GM23338 (cell line): ENCODE measurements around the gene VEGFD. TPM values are rescaled to one million over a fixed set of nuclear protein-coding genes. Genes with fewer than 3 reads are reported as not detected.

ENCODE experiments used
- ATAC-seq: fragments of 200-7000 bp; cut with Tn5 transposase; 3 replicates; pipeline ENCODE4 v1.9.1; 2020
- DNase-seq: peaks from one replicate; pipeline ENCODE4 v3.0.0-alpha.2; 2015; ENCODE audit warnings: low spot score
- H2AFZ ChIP-seq: fragments of 200-600 bp; sonication (generic); 2 replicates; pipeline ENCODE4 v1.8.0; 2016; ENCODE audit warnings: antibody characterized with exemption, mild to moderate bottlenecking, moderate library complexity
- H3F3A ChIP-seq: fragments of 200-600 bp; sonication (generic); replicated peaks from 2 replicates; pipeline ENCODE4 v1.8.0; 2017; ENCODE audit warnings: antibody characterized with exemption, mixed run types, low read depth
- H3K27ac ChIP-seq: fragments of 200-600 bp; sonication (generic); 2 replicates; pipeline ENCODE4 v1.6.1; 2016; ENCODE audit warnings: low read depth
- H3K27me3 ChIP-seq: fragments of 200-600 bp; sonication (generic); 2 replicates; pipeline ENCODE4 v1.8.0; 2016; ENCODE audit warnings: mild to moderate bottlenecking, mixed run types, moderate library complexity; ENCODE audit not compliant: insufficient read depth
- H3K36me3 ChIP-seq: fragments of 200-600 bp; sonication (generic); 2 replicates; pipeline ENCODE4 v1.8.0; 2016; ENCODE audit warnings: mild to moderate bottlenecking; ENCODE audit not compliant: insufficient read depth
- H3K4me1 ChIP-seq: fragments of 200-600 bp; sonication (generic); 2 replicates; pipeline ENCODE4 v1.8.0; 2016; ENCODE audit warnings: mild to moderate bottlenecking, moderate library complexity; ENCODE audit not compliant: insufficient read depth
- H3K4me2 ChIP-seq: fragments of 200-600 bp; sonication (generic); 2 replicates; pipeline ENCODE4 v1.7.1; 2017; ENCODE audit warnings: mixed run types
- H3K4me3 ChIP-seq: fragments of 200-600 bp; sonication (generic); 2 replicates; pipeline ENCODE4 v1.6.1; 2016; ENCODE audit warnings: mixed run types
- H3K79me2 ChIP-seq: fragments of 200-600 bp; sonication (generic); replicated peaks from 2 replicates; pipeline ENCODE4 v1.8.0; 2017; ENCODE audit warnings: mild to moderate bottlenecking; ENCODE audit not compliant: insufficient read depth
- H3K9me2 ChIP-seq: fragments of 200-600 bp; sonication (generic); 2 replicates; pipeline ENCODE4 v1.8.0; 2017; ENCODE audit not compliant: insufficient read depth
- H4K20me1 ChIP-seq: fragments of 200-600 bp; sonication (generic); replicated peaks from 2 replicates; pipeline ENCODE4 v1.8.0; 2017; ENCODE audit warnings: mild to moderate bottlenecking; ENCODE audit not compliant: insufficient read depth
- H3K27ac Mint-ChIP-seq: 2 replicates; pipeline ENCODE4 v1.8.0; 2020; ENCODE audit warnings: inconsistent platforms, mild to moderate bottlenecking, moderate library complexity, mixed read lengths
- H3K27me3 Mint-ChIP-seq: 3 replicates; pipeline ENCODE4 v1.8.0; 2022; ENCODE audit warnings: low read depth, mild to moderate bottlenecking, moderate library complexity, mixed read lengths, inconsistent platforms; ENCODE audit not compliant: insufficient read depth, poor library complexity
- H3K36me3 Mint-ChIP-seq: 3 replicates; pipeline ENCODE4 v1.8.0; 2021; ENCODE audit warnings: low read depth, mild to moderate bottlenecking, inconsistent platforms, moderate library complexity, mixed read lengths
- H3K4me1 Mint-ChIP-seq: 3 replicates; pipeline ENCODE4 v1.8.0; 2020; ENCODE audit warnings: mild to moderate bottlenecking, inconsistent platforms, mixed read lengths
- H3K4me3 Mint-ChIP-seq: 3 replicates; pipeline ENCODE4 v1.8.0; 2021; ENCODE audit warnings: moderate library complexity, mild to moderate bottlenecking, inconsistent platforms, mixed read lengths
- H3K9me3 Mint-ChIP-seq: 3 replicates; pipeline ENCODE4 v1.8.0; 2020; ENCODE audit warnings: moderate library complexity, mild to moderate bottlenecking, inconsistent platforms, mixed read lengths
- CREB1 ChIP-seq: fragments of 250-450 bp; sonication (Bioruptor Pico); IDR thresholded peaks from 2 replicates; pipeline ENCODE4 v1.5.0; 2020; ENCODE audit warnings: low read depth, mild to moderate bottlenecking, moderate library complexity
- EZH2 ChIP-seq: fragments of 200-600 bp; sonication (generic); IDR thresholded peaks from one replicate; pipeline ENCODE4 v1.8.0; 2017; ENCODE audit warnings: antibody characterized with exemption, mild to moderate bottlenecking, low read depth; ENCODE audit not compliant: unreplicated experiment
- EZH2phosphoT487 ChIP-seq: fragments of 200-600 bp; sonication (generic); IDR thresholded peaks from one replicate; pipeline ENCODE4 v1.8.1; 2018; ENCODE audit warnings: antibody characterized with exemption; ENCODE audit not compliant: unreplicated experiment
- JUNB ChIP-seq: IDR thresholded peaks from one replicate; pipeline ENCODE4 v1.6.1; 2016; ENCODE audit warnings: antibody characterized with exemption; ENCODE audit not compliant: unreplicated experiment
- NANOG ChIP-seq: IDR thresholded peaks from 2 replicates; pipeline ENCODE4 v1.6.1; 2016; ENCODE audit warnings: antibody characterized with exemption, borderline replicate concordance
- POLR2AphosphoS5 ChIP-seq: IDR thresholded peaks from 2 replicates; pipeline ENCODE4 v1.6.1; 2016; ENCODE audit warnings: antibody characterized with exemption, low read depth
- STAT1 ChIP-seq: IDR thresholded peaks from one replicate; pipeline ENCODE4 v1.6.1; 2016; ENCODE audit warnings: antibody characterized with exemption; ENCODE audit not compliant: unreplicated experiment
- ZNF114 ChIP-seq: fragments of 250-450 bp; sonication (Bioruptor Pico); IDR thresholded peaks from 2 replicates; pipeline ENCODE4 v1.5.0; 2020; ENCODE audit warnings: mild to moderate bottlenecking, moderate library complexity
- ZNF331 ChIP-seq: fragments of 250-450 bp; sonication (Bioruptor Pico); IDR thresholded peaks from 2 replicates; pipeline ENCODE4 v1.5.0; 2020; ENCODE audit warnings: low read depth, mild to moderate bottlenecking, moderate library complexity
- polyA plus RNA-seq: library from polyadenylated mRNA; unstranded; fragments of >200 nt; fragmentation: Nextera tagmentation; extraction: Ambion mirVana; gene quantifications from 2 replicates; pipeline ENCODE4 v1.2.1, GENCODE V29; 2016
- total RNA-seq: library from RNA; depleted of rRNA; stranded (reverse); fragments of >200 nt; shearing (Covaris generic); gene quantifications from 2 replicates; pipeline ENCODE4 v1.2.3, GENCODE V29; 2014
- TF ChIP-seq, protein P1 (sequence below): IDR thresholded peaks from 2 replicates; pipeline ENCODE4 v1.6.1; 2016; ENCODE audit warnings: antibody characterized with exemption
- TF ChIP-seq, protein P2 (sequence below), 2 experiments: fragments of 200-600 bp in 1 of 2; sonication (generic) in 1 of 2; conservative IDR thresholded peaks; 2 replicates each; pipeline versions ENCODE4 v1.5.1 to v1.6.1; 2016 to 2017; ENCODE audit warnings: antibody characterized with exemption in 2 of 2, low read depth in 2 of 2, mild to moderate bottlenecking in 2 of 2, moderate library complexity in 1 of 2
- TF ChIP-seq, protein P3 (sequence below): fragments of 250-450 bp; sonication (Bioruptor Pico); IDR thresholded peaks from 2 replicates; pipeline ENCODE4 v1.5.0; 2020; ENCODE audit warnings: mild to moderate bottlenecking, moderate library complexity
- TF ChIP-seq, protein P4 (sequence below): IDR thresholded peaks from one replicate; pipeline ENCODE4 v1.6.1; 2018; ENCODE audit warnings: antibody characterized with exemption; ENCODE audit not compliant: unreplicated experiment

The VEGFD gene
- total and polyA plus RNA-seq, 2 experiments from 2014 or later, result 0.13 TPM; not detected in 1

DNA sequence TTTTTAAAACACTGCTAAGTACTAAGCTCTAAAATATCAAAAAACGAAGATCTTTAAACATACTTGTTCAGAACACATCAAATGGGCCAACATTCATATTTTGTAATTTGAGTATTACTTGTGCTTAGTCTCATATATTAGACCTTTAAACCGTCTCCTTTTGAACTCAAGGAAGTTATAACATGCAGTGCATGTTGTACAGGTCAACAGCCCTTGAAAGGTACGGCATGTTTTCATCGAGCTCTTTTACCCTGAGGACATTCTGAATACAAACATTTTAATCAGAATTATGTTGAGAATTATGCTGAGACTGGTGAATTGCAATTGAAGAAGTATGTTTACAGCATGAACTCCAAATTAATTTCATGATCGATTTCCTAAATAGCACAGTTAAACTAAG lies 61.7 kb downstream of the VEGFD start:
- Histone ChIP-seq H3K27ac (no peak overlapping the region), H3K36me3 (no peaks in the 10 kb centered on the region), H3K79me2 (no peaks in the 10 kb centered on the region), H3K27me3 (no peaks in the 10 kb centered on the region), H3K4me1 (no peaks in the 10 kb centered on the region), H3K4me2 (no peak overlapping the region), H4K20me1 (no peaks in the 10 kb centered on the region), H3K4me3 (no peak overlapping the region), H3F3A (no peaks in the 10 kb centered on the region), H2AFZ (no peak overlapping the region), H3K9me2 (no peaks in the 10 kb centered on the region)
- ATAC-seq (no peak), DNase-seq (no peak)
- Mint-ChIP-seq H3K9me3 (no peaks in the 10 kb centered on the region), H3K36me3 (peaks cover 16% of the 10 kb centered on the region; the same call in 2 of the 3 replicates), H3K4me1 (no peaks in the 10 kb centered on the region), H3K27ac (no peak overlapping the region), H3K4me3 (no peak overlapping the region), H3K27me3 (no peaks in the 10 kb centered on the region)
- TF ChIP-seq STAT1 (no peak), JUNB (no peak), EZH2 (no peak), ZNF114 (CRISPR knock-in tag) (no peak), EZH2phosphoT487 (no peak), NANOG (no peak), CREB1 (CRISPR knock-in tag) (no peak), ZNF331 (CRISPR knock-in tag) (no peak), POLR2AphosphoS5 (no peak)
- TF ChIP-seq, protein P1, sequence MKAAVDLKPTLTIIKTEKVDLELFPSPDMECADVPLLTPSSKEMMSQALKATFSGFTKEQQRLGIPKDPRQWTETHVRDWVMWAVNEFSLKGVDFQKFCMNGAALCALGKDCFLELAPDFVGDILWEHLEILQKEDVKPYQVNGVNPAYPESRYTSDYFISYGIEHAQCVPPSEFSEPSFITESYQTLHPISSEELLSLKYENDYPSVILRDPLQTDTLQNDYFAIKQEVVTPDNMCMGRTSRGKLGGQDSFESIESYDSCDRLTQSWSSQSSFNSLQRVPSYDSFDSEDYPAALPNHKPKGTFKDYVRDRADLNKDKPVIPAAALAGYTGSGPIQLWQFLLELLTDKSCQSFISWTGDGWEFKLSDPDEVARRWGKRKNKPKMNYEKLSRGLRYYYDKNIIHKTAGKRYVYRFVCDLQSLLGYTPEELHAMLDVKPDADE, result no peak
- TF ChIP-seq, protein P2, sequence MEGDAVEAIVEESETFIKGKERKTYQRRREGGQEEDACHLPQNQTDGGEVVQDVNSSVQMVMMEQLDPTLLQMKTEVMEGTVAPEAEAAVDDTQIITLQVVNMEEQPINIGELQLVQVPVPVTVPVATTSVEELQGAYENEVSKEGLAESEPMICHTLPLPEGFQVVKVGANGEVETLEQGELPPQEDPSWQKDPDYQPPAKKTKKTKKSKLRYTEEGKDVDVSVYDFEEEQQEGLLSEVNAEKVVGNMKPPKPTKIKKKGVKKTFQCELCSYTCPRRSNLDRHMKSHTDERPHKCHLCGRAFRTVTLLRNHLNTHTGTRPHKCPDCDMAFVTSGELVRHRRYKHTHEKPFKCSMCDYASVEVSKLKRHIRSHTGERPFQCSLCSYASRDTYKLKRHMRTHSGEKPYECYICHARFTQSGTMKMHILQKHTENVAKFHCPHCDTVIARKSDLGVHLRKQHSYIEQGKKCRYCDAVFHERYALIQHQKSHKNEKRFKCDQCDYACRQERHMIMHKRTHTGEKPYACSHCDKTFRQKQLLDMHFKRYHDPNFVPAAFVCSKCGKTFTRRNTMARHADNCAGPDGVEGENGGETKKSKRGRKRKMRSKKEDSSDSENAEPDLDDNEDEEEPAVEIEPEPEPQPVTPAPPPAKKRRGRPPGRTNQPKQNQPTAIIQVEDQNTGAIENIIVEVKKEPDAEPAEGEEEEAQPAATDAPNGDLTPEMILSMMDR (conservative IDR thresholded peaks at IDR 0.05; ENCODE audit: low read depth in 2 of 2), result no peak
- TF ChIP-seq, protein P3, sequence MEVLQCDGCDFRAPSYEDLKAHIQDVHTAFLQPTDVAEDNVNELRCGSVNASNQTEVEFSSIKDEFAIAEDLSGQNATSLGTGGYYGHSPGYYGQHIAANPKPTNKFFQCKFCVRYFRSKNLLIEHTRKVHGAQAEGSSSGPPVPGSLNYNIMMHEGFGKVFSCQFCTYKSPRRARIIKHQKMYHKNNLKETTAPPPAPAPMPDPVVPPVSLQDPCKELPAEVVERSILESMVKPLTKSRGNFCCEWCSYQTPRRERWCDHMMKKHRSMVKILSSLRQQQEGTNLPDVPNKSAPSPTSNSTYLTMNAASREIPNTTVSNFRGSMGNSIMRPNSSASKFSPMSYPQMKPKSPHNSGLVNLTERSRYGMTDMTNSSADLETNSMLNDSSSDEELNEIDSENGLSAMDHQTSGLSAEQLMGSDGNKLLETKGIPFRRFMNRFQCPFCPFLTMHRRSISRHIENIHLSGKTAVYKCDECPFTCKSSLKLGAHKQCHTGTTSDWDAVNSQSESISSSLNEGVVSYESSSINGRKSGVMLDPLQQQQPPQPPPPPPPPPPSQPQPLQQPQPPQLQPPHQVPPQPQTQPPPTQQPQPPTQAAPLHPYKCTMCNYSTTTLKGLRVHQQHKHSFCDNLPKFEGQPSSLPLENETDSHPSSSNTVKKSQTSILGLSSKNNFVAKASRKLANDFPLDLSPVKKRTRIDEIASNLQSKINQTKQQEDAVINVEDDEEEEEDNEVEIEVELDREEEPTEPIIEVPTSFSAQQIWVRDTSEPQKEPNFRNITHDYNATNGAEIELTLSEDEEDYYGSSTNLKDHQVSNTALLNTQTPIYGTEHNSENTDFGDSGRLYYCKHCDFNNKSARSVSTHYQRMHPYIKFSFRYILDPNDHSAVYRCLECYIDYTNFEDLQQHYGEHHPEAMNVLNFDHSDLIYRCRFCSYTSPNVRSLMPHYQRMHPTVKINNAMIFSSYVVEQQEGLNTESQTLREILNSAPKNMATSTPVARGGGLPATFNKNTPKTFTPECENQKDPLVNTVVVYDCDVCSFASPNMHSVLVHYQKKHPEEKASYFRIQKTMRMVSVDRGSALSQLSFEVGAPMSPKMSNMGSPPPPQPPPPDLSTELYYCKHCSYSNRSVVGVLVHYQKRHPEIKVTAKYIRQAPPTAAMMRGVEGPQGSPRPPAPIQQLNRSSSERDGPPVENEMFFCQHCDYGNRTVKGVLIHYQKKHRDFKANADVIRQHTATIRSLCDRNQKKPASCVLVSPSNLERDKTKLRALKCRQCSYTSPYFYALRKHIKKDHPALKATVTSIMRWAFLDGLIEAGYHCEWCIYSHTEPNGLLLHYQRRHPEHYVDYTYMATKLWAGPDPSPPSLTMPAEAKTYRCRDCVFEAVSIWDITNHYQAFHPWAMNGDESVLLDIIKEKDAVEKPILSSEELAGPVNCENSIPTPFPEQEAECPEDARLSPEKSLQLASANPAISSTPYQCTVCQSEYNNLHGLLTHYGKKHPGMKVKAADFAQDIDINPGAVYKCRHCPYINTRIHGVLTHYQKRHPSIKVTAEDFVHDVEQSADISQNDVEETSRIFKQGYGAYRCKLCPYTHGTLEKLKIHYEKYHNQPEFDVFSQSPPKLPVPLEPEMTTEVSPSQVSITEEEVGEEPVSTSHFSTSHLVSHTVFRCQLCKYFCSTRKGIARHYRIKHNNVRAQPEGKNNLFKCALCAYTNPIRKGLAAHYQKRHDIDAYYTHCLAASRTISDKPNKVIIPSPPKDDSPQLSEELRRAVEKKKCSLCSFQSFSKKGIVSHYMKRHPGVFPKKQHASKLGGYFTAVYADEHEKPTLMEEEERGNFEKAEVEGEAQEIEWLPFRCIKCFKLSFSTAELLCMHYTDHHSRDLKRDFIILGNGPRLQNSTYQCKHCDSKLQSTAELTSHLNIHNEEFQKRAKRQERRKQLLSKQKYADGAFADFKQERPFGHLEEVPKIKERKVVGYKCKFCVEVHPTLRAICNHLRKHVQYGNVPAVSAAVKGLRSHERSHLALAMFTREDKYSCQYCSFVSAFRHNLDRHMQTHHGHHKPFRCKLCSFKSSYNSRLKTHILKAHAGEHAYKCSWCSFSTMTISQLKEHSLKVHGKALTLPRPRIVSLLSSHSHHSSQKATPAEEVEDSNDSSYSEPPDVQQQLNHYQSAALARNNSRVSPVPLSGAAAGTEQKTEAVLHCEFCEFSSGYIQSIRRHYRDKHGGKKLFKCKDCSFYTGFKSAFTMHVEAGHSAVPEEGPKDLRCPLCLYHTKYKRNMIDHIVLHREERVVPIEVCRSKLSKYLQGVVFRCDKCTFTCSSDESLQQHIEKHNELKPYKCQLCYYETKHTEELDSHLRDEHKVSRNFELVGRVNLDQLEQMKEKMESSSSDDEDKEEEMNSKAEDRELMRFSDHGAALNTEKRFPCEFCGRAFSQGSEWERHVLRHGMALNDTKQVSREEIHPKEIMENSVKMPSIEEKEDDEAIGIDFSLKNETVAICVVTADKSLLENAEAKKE (CRISPR knock-in tag), result no peak
- TF ChIP-seq, protein P4, sequence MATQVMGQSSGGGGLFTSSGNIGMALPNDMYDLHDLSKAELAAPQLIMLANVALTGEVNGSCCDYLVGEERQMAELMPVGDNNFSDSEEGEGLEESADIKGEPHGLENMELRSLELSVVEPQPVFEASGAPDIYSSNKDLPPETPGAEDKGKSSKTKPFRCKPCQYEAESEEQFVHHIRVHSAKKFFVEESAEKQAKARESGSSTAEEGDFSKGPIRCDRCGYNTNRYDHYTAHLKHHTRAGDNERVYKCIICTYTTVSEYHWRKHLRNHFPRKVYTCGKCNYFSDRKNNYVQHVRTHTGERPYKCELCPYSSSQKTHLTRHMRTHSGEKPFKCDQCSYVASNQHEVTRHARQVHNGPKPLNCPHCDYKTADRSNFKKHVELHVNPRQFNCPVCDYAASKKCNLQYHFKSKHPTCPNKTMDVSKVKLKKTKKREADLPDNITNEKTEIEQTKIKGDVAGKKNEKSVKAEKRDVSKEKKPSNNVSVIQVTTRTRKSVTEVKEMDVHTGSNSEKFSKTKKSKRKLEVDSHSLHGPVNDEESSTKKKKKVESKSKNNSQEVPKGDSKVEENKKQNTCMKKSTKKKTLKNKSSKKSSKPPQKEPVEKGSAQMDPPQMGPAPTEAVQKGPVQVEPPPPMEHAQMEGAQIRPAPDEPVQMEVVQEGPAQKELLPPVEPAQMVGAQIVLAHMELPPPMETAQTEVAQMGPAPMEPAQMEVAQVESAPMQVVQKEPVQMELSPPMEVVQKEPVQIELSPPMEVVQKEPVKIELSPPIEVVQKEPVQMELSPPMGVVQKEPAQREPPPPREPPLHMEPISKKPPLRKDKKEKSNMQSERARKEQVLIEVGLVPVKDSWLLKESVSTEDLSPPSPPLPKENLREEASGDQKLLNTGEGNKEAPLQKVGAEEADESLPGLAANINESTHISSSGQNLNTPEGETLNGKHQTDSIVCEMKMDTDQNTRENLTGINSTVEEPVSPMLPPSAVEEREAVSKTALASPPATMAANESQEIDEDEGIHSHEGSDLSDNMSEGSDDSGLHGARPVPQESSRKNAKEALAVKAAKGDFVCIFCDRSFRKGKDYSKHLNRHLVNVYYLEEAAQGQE, result no peak
